ENCODE measurements around the gene RPL14.
"Not testable (repeated sequence)": the region's sequence is repeated elsewhere in the genome, so short reads cannot be mapped to it uniquely, and the experiment has no call there.

RPL14 gene

GRCh38 chr3:40456940-40457823, at the start of gene RPL14:
Gene RPL14 (plus strand): TSS chr3:40457339. CDS start chr3:40457472, 133 bp downstream.
- DNase-seq: peak; percentile 95

- no peak for DNase-seq
Observed at GRCh38 chr3:40407611-40408010, 49.5 kb upstream of the RPL14 start.

- no peak for DNase-seq
Observed at GRCh38 chr3:40414270-40414669, 42.9 kb upstream of the RPL14 start.

GRCh38 chr3:40417845-40418543, 39.1 kb upstream of the RPL14 start:
- no peak for DNase-seq

- DNase-seq: no peak
Observed at GRCh38 chr3:40422861-40423260, 34.3 kb upstream of the RPL14 start.

GRCh38 chr3:40427045-40427669, 30.0 kb upstream of the RPL14 start:
- DNase-seq: no peak

DNA sequence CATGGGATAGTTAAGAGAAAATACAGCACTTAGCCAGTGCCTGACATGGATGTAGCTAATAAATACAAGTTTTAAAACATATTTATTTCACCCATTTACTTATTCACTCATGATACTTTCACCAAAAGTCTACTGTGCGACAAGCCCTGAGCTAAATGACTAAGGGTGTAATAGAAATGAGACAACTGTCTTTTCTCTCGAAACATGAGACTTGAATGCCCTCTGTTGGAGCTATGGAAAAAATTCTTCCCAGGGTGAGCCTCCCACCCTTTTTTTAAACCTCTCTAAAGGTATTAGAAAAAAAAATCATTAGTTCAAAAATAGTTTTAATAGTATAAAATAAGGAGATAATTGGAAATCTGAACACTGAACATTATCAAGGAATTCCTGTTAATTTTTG, 24.3 kb upstream of the RPL14 start:
- DNase-seq: no peak

GRCh38 chr3:40437889-40438288, 19.2 kb upstream of the RPL14 start:
- DNase-seq: no peak

GRCh38 chr3:40445062-40445461, 12.1 kb upstream of the RPL14 start:
- DNase-seq: no peak

GRCh38 chr3:40445880-40446279, 11.3 kb upstream of the RPL14 start:
- DNase-seq: no peak

DNA sequence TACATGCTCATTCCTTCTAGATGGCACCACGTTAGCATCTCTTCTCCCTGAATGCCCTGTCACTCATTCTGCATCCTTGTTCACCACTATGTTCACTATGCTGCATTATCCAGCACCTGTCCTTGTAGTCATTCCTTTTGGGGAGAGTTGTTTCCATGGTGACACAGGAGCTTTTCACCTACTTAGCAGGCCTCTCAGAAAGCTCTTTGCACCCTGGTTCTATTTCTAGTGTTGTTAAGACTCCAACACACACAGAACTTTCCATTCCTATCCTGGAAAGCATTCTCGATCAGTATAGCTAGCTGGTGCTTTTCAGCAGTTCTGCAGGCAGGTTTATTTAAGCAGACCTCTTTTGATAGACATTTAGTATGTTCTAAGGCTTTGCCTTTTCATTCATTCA, 6.7 kb upstream of the RPL14 start:
- no peak for DNase-seq

DNA sequence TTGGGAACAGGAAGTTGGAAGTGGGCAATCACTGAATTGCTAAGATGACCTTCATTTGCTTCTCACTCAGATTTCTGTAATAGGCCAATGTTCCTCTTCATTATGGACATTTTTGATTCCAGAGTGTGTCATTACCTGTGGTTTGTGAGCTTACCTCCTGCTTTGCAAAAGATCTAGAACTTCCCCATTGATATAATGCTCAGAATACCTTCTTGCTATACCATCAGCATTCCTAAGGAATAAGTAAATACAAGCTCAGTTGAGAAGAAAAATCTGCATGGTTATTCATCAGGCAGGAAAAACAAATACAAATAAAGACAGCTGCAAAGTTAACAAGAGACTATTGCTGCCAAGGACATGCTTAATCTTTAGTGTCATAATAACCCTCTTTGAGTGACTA, 5.6 kb upstream of the RPL14 start:
- DNase-seq: no peak

DNA sequence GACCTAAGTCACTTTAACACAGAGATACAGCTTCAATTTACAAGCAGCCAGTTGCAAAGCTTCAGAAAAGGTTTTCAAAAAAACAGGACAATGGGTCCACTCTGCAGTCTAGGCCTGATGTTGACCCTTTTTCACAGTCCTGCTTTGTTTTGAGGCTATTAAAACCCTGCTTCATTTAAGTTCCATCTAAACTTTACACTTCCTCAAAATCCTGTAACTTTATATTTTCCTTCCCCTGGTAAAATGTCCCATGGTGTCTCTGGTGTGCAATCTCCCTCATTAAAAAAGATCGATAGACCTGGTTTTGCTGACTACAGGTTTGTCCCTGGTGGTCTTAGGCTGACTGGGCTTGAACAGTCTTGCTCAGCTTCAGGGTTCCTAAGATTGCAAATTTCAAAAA, 5.1 kb upstream of the RPL14 start:
- no peak for DNase-seq

- DNase-seq: no peak
Observed at GRCh38 chr3:40452562-40452875, 4.6 kb upstream of the RPL14 start.

DNA sequence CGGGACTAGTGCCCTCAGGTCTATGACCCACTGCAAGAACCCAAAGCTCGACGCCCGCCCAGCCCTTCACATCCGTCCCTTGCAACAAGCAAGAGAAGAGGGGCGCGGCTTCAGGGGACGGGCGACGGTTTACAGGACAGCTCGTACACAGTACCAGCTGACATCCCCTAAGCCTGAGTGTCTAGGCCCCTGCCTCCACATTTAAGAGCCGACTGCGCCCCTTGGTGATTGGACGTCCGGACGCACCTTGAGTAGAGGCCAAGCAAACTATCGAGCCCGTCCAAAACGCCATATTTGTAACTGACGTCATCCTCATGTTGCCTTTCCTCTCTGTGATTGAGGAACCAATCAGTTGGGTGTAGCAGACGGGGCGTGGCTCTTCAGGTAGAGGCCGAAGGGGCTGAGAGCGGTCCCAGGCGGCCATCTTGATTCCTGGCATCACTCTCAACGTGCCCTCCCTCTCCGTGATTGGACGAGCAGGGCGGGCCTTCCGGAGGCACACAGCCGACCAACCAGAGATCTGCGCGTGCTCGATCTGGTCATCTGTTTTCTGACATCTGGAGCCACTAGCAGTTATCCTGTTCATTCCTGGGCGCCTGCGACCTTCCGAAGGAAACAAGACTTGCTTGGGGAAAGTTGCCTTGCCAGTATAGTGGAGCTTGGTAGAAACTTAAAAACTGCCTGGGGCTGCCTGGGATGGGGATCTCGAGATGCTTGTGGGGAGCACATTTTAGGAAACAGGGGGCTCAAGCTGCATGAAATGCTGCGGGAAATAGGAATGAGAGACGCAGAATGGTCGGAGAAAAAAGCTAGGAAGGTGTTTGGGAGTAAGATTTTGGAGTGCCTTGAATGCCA, 4.0 kb upstream of the RPL14 start:
- peak; percentile 93 for DNase-seq

DNA sequence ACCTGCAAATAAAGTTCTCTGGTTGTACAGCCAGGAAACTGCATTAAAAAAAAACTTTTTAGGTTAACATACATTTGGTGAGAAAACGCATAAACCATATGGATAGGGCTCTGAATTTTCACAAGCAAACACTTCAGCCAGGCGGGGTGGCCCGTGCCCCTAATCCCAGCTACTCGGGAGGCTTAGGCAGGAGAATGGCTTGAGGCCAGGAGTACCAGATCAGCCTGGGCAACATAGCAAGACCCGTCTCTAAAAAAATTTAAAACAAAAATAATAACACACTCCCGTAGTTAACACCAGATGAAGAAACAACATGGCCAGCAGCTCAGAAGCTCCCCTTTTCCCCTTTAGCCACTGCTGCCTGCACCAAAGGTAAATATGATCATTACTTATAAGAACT, 3.2 kb upstream of the RPL14 start:
- DNase-seq: no peak

- no peak for DNase-seq
Observed at GRCh38 chr3:40455328-40455727, 1.8 kb upstream of the RPL14 start.

- no peak for DNase-seq
Observed at GRCh38 chr3:40456279-40456939, 730 bp upstream of the RPL14 start.

GRCh38 chr3:40458473-40458872, 1.3 kb downstream of the RPL14 start:
- no peak for DNase-seq

DNA sequence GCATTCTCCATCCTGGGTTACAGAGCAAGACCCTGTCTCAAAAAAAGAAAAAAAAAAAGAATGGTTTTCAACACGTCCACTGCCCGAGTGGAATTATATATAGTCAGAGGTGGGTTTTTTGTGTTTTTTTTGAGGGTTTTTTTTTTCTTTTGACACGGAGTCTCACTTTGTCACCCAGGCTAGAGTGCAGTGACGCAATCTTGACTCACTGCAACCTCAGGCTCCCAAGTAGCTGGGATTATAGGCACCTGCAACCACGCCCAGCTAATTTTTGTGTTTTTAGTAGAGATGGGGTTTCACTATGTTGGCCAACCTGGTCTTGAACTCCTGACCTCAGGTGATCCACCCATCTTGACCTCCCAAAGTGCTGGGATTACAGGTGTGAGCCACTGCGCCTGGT, 3.3 kb downstream of the RPL14 start:
- DNase-seq: not testable (repeated sequence)

GRCh38 chr3:40461161-40461560, 4.0 kb downstream of the RPL14 start:
- DNase-seq: no peak

DNA sequence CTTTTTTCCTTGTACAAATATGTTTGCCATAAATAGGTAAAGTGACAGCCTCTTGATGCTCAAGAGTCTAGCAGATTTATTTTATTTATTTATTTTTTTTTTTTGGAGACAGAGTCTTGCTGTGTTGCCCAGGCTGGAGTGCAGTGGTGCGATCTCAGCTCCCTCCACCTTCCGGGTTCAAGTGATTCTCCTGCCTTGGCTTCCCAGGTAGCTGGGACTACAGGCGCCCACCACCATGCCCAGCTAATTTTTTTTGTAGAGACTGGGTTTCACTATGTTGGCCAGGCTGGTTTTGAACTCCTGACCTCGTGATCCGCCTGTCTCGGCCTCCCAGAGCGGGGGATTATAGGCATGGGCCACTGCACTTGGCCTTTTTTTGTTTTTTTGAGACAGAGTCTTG, 5.7 kb downstream of the RPL14 start:
- not testable (repeated sequence) for DNase-seq

GRCh38 chr3:40463579-40463978, 6.4 kb downstream of the RPL14 start:
- DNase-seq: no peak

Measured in activated CD8-positive, alpha-beta memory T cell treated with anti-CD3 and anti-CD28 coated beads for 24 hours (primary cell).